ENCODE data around the gene ZNF692.

DNA sequence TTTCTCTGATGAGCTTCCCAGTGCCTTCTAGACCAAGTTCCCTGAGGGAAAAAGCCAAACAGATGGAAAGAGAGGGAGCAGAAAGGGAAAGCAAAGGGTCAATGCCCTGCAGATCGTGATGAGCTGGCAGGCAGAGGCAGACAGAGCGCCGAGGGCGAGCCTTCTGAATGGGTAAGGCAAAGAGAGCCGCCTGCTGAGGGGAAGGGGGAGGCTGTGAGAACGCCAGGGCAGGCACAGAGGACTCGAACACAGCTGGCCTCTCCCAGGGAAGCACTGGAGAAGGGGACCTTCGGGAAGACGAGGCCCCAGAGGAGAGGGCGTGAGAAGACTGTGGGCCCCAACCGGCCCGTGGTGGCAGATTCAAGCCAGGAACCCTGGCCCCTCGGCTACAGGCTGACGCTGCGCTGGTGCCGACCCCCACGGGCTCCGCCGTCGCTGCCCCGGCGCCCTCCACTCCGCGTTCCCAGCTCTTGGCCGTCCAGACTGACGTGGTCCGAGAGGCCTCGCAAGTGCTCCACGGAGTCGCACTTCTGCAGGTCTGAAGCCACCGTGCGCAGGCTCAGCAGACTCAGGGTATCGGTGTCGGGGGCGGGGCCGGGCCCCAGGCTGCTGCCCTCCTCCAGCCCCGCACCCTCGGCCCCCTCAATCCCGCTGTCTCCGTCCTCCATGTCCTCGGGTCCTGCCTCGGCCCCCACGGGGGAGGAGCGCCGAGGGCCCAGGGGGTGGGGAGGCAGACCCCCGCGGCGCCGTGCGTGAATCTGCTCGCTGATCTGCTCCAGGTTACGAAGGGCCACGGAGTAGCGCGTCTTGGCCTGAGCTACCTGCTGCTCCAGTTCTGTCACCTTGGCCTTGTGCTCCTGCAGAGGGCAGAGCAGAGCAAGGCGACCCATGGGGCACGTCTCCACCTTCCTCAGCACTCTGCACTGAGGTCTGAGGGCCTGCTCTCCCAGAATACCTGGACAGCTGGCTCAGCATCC is 47.1 kb downstream of the ZNF692 start:
- TF ChIP-seq CTCF (IDR thresholded peaks at IDR 0.05) = peak in 1 of 6 experiments; percentile 35
- no peak for TF ChIP-seq POLR2A (IDR thresholded peaks at IDR 0.05)

Measured in esophagus squamous epithelium (tissue), 4 donors.